ENCODE results near the gene TGFBI.

- TF ChIP-seq, protein P1, sequence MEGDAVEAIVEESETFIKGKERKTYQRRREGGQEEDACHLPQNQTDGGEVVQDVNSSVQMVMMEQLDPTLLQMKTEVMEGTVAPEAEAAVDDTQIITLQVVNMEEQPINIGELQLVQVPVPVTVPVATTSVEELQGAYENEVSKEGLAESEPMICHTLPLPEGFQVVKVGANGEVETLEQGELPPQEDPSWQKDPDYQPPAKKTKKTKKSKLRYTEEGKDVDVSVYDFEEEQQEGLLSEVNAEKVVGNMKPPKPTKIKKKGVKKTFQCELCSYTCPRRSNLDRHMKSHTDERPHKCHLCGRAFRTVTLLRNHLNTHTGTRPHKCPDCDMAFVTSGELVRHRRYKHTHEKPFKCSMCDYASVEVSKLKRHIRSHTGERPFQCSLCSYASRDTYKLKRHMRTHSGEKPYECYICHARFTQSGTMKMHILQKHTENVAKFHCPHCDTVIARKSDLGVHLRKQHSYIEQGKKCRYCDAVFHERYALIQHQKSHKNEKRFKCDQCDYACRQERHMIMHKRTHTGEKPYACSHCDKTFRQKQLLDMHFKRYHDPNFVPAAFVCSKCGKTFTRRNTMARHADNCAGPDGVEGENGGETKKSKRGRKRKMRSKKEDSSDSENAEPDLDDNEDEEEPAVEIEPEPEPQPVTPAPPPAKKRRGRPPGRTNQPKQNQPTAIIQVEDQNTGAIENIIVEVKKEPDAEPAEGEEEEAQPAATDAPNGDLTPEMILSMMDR (conservative IDR thresholded peaks at IDR 0.05 in 1 of 2, IDR thresholded peaks at IDR 0.05 in 1 of 2; ENCODE audit: low read depth in 1 of 2, low read length in 2 of 2), result no peak
- no peak for TF ChIP-seq EZH2 (IDR thresholded peaks at IDR 0.05; ENCODE audit: low read length, missing control alignments)
Observed at GRCh38 chr5:136106351-136107031, 77.7 kb downstream of the TGFBI start.

All from fibroblast of lung (primary cell).